K562 (cell line): ENCODE measurements around the gene PRR11. TPM values are rescaled to one million over a fixed set of nuclear protein-coding genes. Genes with fewer than 3 reads are reported as not detected.

ENCODE experiments used
- BCL6 ChIP-seq: fragments of 250-450 bp; sonication (Bioruptor Pico); IDR thresholded peaks from 2 replicates; pipeline ENCODE4 v1.4.0; 2020
- CBFB ChIP-seq: sonication (generic); formaldehyde crosslinking; IDR thresholded peaks from 2 replicates; pipeline ENCODE4 v1.4.0; 2020; ENCODE audit warnings: mild to moderate bottlenecking, missing genetic modification reagents
- FOXP4 ChIP-seq: sonication (generic); formaldehyde crosslinking; IDR thresholded peaks from 2 replicates; pipeline ENCODE4 v1.8.0; 2022; ENCODE audit warnings: mild to moderate bottlenecking, missing genetic modification reagents, borderline replicate concordance
- GATAD2A ChIP-seq: fragments of 450-650 bp; IDR thresholded peaks from 2 replicates; pipeline ENCODE4 v1.6.1; 2017
- HDAC1 ChIP-seq, 2 experiments: fragments of 450-650 bp; IDR thresholded peaks; 2 replicates each; pipeline ENCODE4 v1.6.1; 2016 to 2017; ENCODE audit warnings: inconsistent platforms in 1 of 2, mild to moderate bottlenecking in 1 of 2, moderate library complexity in 1 of 2
- KLF10 ChIP-seq: fragments of 250-450 bp; sonication (Bioruptor Pico); IDR thresholded peaks from 2 replicates; pipeline ENCODE4 v1.6.1; 2021; ENCODE audit warnings: matching md5 sums
- MBD1 ChIP-seq: fragments of 250-450 bp; sonication (Bioruptor Pico); IDR thresholded peaks from 2 replicates; pipeline ENCODE4 v1.8.0; 2022; ENCODE audit warnings: inconsistent platforms
- MTA3 ChIP-seq: fragments of 450-650 bp; formaldehyde crosslinking; IDR thresholded peaks from 2 replicates; pipeline ENCODE4 v1.6.1; 2017; ENCODE audit warnings: mild to moderate bottlenecking, borderline replicate concordance
- POLR2AphosphoS2 ChIP-seq: IDR thresholded peaks from 2 replicates; pipeline ENCODE4 v1.6.1; 2012; ENCODE audit warnings: low read length, improper control_type of control experiment
- SAP30 ChIP-seq: fragments of 200-600 bp; sonication (generic); IDR thresholded peaks from 2 replicates; pipeline ENCODE4 v1.6.1; 2012; ENCODE audit warnings: borderline replicate concordance, low read depth, mild to moderate bottlenecking, moderate library complexity, low read length, control low read depth, inconsistent platforms; ENCODE audit not compliant: insufficient read depth, poor library complexity, severe bottlenecking
- SMARCA4 ChIP-seq: fragments of 450-650 bp; IDR thresholded peaks from 2 replicates; pipeline ENCODE4 v1.6.1; 2016
- SP1 ChIP-seq: sonication (generic); formaldehyde crosslinking; IDR thresholded peaks from 2 replicates; pipeline ENCODE4 v1.8.1; 2022; ENCODE audit warnings: mild to moderate bottlenecking, missing genetic modification reagents
- SUPT5H ChIP-seq: fragments of 450-650 bp; IDR thresholded peaks from 2 replicates; pipeline ENCODE4 v1.6.1; 2016
- THAP7 ChIP-seq: fragments of 250-450 bp; sonication (Bioruptor Pico); IDR thresholded peaks from 2 replicates; pipeline ENCODE4 v1.5.0; 2021
- ZBTB11 ChIP-seq, 3 experiments: fragments of 200-800 bp in 1 of 3; fragments of 250-450 bp in 1 of 3; fragments of 450-650 bp in 1 of 3; sonication (Bioruptor Pico) in 1 of 3; sonication (Bioruptor generic) in 1 of 3; formaldehyde crosslinking in 1 of 3; IDR thresholded peaks; 2 replicates each; pipeline versions ENCODE4 v1.6.1 to v1.8.0; 2016 to 2022; ENCODE audit warnings: mild to moderate bottlenecking in 2 of 3, missing genetic modification characterization in 2 of 3, missing compliant biosample characterization in 1 of 3, moderate library complexity in 1 of 3
- ZNF431 ChIP-seq: sonication (generic); formaldehyde crosslinking; IDR thresholded peaks from 2 replicates; pipeline ENCODE4 v1.8.0; 2022; ENCODE audit warnings: mild to moderate bottlenecking, missing genetic modification reagents
- ZNF436 ChIP-seq: fragments of 250-450, 450-650 bp; sonication (Bioruptor Pico); formaldehyde crosslinking; IDR thresholded peaks from 2 replicates; pipeline ENCODE4 v1.7.0; 2020; ENCODE audit warnings: mild to moderate bottlenecking
- polyA plus RNA-seq, 8 experiments: library from polyadenylated mRNA; depleted of rRNA in 4 of 8; stranded (reverse) in 5 of 8; unstranded in 3 of 8; fragments of >200 nt; fragmentation: Nextera tagmentation in 2 of 8; fragmentation: Illumina TruSeq in 1 of 8; extraction: Ambion mirVana in 2 of 8; extraction: Trizol in 1 of 8; gene quantifications; 2 replicates each; pipeline versions ENCODE4 v1.2.1 to v1.2.3, GENCODE V29; 2011 to 2014; ENCODE audit warnings: inconsistent platforms in 1 of 8, missing spikeins in 1 of 8
- total RNA-seq, 7 experiments: library from RNA; depleted of rRNA in 6 of 7; stranded (reverse); fragments of >200 nt in 6 of 7; fragmentation: Illumina TruSeq in 2 of 7; extraction: Trizol in 2 of 7; gene quantifications; 2 replicates each; pipeline versions ENCODE4 v1.2.1 to v1.2.3, GENCODE V29; 2011 to 2021; ENCODE audit warnings: low replicate concordance in 1 of 7
- TF ChIP-seq, protein P1 (sequence below), 2 experiments: fragments of 450-650 bp; IDR thresholded peaks; 2 replicates each; pipeline ENCODE4 v1.6.1; 2016

The PRR11 gene
- total and polyA plus RNA-seq, 9 of the 15 experiments (the other 6 are each of a cell fraction or from before 2014, with no cell fraction given), result 13.3 to 75.2 (median 46.4) TPM

GRCh38 chr17:59107306-59107670, 48.3 kb upstream of the PRR11 start (continued):
- TF ChIP-seq ZBTB11 (CRISPR knock-in tag; IDR thresholded peaks at IDR 0.05), result peak in 1 of 3 experiments; percentile 52; a peak in 3 of 6 replicates
- 0 out of 2 replicates have a peak, but pooled peaks have one; percentile 35 for TF ChIP-seq SMARCA4
- 0 out of 2 replicates have a peak, but pooled peaks have one; percentile 24 for TF ChIP-seq POLR2AphosphoS2
- 0 out of 2 replicates have a peak, but pooled peaks have one; percentile 43 for TF ChIP-seq KLF10 (CRISPR knock-in tag)
- 0 out of 2 replicates have a peak, but pooled peaks have one; percentile 1 for TF ChIP-seq ZNF431 (CRISPR knock-in tag)
- no peak for TF ChIP-seq SP1 (CRISPR knock-in tag)
- 0 out of 2 replicates have a peak, but pooled peaks have one; percentile 44 for TF ChIP-seq CBFB (CRISPR knock-in tag)
- TF ChIP-seq, protein P1, sequence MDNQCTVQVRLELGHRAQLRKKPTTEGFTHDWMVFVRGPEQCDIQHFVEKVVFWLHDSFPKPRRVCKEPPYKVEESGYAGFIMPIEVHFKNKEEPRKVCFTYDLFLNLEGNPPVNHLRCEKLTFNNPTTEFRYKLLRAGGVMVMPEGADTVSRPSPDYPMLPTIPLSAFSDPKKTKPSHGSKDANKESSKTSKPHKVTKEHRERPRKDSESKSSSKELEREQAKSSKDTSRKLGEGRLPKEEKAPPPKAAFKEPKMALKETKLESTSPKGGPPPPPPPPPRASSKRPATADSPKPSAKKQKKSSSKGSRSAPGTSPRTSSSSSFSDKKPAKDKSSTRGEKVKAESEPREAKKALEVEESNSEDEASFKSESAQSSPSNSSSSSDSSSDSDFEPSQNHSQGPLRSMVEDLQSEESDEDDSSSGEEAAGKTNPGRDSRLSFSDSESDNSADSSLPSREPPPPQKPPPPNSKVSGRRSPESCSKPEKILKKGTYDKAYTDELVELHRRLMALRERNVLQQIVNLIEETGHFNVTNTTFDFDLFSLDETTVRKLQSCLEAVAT (IDR thresholded peaks at IDR 0.05), result no peak
- TF ChIP-seq FOXP4, result peak; percentile 16
- peak in 1 of 2 experiments; percentile 4; a peak in 3 of 4 replicates for TF ChIP-seq HDAC1 (IDR thresholded peaks at IDR 0.05)
- TF ChIP-seq THAP7 (CRISPR knock-in tag), result 0 out of 2 replicates have a peak, but pooled peaks have one; percentile 62
- TF ChIP-seq SUPT5H, result peak; percentile 24; the same call in 1 of the 2 replicates
- no peak for TF ChIP-seq BCL6 (CRISPR knock-in tag)
- no peak for TF ChIP-seq ZNF436 (CRISPR knock-in tag)
- peak; percentile 10 for TF ChIP-seq SAP30
- TF ChIP-seq MTA3, result no peak
- 0 out of 2 replicates have a peak, but pooled peaks have one; percentile 28 for TF ChIP-seq GATAD2A
- TF ChIP-seq MBD1, result 0 out of 2 replicates have a peak, but pooled peaks have one; percentile 35
